ENCODE data around the gene KRT16.
"Not testable (repeated sequence)": the region's sequence is repeated elsewhere in the genome, so short reads cannot be mapped to it uniquely, and the experiment has no call there.

Gene KRT16

GRCh38 chr17:41647940-41648410 lies 35.4 kb upstream of the KRT16 start:
- DNase-seq (ENCODE audit: low read depth in 2 of 2) = peak; percentile 76 to 86

- DNase-seq (ENCODE audit: low read depth in 2 of 2) = no peak
Measured at GRCh38 chr17:41647038-41647813, 34.7 kb upstream of the KRT16 start.

- DNase-seq (ENCODE audit: low read depth in 2 of 2) = no peak
Measured at GRCh38 chr17:41642252-41643156, 29.9 kb upstream of the KRT16 start.

- not testable (repeated sequence) for DNase-seq (ENCODE audit: low read depth in 2 of 2)
Measured at GRCh38 chr17:41640596-41640995, 28.0 kb upstream of the KRT16 start.

GRCh38 chr17:41639492-41640473 lies 27.2 kb upstream of the KRT16 start:
- no peak for DNase-seq (ENCODE audit: low read depth in 2 of 2)

GRCh38 chr17:41638941-41639340 lies 26.4 kb upstream of the KRT16 start:
- no peak for DNase-seq (ENCODE audit: low read depth in 2 of 2)

GRCh38 chr17:41638194-41638593 lies 25.6 kb upstream of the KRT16 start:
- DNase-seq (ENCODE audit: low read depth in 2 of 2) = no peak

- no peak for DNase-seq (ENCODE audit: low read depth in 2 of 2)
Measured at GRCh38 chr17:41636652-41637051, 24.1 kb upstream of the KRT16 start.

GRCh38 chr17:41635121-41636097 lies 22.8 kb upstream of the KRT16 start:
- no peak for DNase-seq (ENCODE audit: low read depth in 2 of 2)

- no peak for DNase-seq (ENCODE audit: low read depth in 2 of 2)
Measured at GRCh38 chr17:41634639-41635038, 22.1 kb upstream of the KRT16 start.

- no peak for DNase-seq (ENCODE audit: low read depth in 2 of 2)
Measured at GRCh38 chr17:41633556-41634199, 21.1 kb upstream of the KRT16 start.

GRCh38 chr17:41632482-41633105 lies 20.0 kb upstream of the KRT16 start:
- no peak for DNase-seq (ENCODE audit: low read depth in 2 of 2)

- no peak for DNase-seq (ENCODE audit: low read depth in 2 of 2)
Measured at GRCh38 chr17:41631898-41632285, 19.3 kb upstream of the KRT16 start.

GRCh38 chr17:41631025-41631897 lies 18.7 kb upstream of the KRT16 start:
- DNase-seq (ENCODE audit: low read depth in 2 of 2) = no peak

- DNase-seq (ENCODE audit: low read depth in 2 of 2) = no peak
Measured at GRCh38 chr17:41629826-41630670, 17.5 kb upstream of the KRT16 start.

- no peak for DNase-seq (ENCODE audit: low read depth in 2 of 2)
Measured at GRCh38 chr17:41629316-41629715, 16.7 kb upstream of the KRT16 start.

GRCh38 chr17:41628621-41629255 lies 16.2 kb upstream of the KRT16 start:
- not testable (repeated sequence) for DNase-seq (ENCODE audit: low read depth in 2 of 2)

Data from stimulated activated CD8-positive, alpha-beta memory T cell treated with anti-CD3 and anti-CD28 coated beads, Interleukin-7, amount 100 ng/mL, for 1 hour (primary cell).